Neuron (in vitro differentiated cells): Measurements from ENCODE around the gene SERPINA3.

Experiments
- H2AFZ ChIP-seq: one replicate; pipeline ENCODE4 v1.6.1; 2013; ENCODE audit warnings: low read depth, mild to moderate bottlenecking, inconsistent platforms, low read length, moderate library complexity
- H3K27me3 ChIP-seq: one replicate; pipeline ENCODE4 v1.6.1; 2013; ENCODE audit warnings: low read length; ENCODE audit not compliant: insufficient read depth
- H3K36me3 ChIP-seq: one replicate; pipeline ENCODE4 v1.6.1; 2013; ENCODE audit warnings: low read length; ENCODE audit not compliant: insufficient read depth
- H3K4me1 ChIP-seq: one replicate; pipeline ENCODE4 v1.6.1; 2013; ENCODE audit warnings: low read length; ENCODE audit not compliant: insufficient read depth
- H3K4me3 ChIP-seq: 2 replicates; pipeline ENCODE4 v1.5.1; 2013; ENCODE audit warnings: mild to moderate bottlenecking, low read length, moderate library complexity
- H3K9me3 ChIP-seq: one replicate; pipeline ENCODE4 v1.6.1; 2013; ENCODE audit warnings: low read length

The SERPINA3 gene

GRCh38 chr14:94621358-94622134, 9.4 kb downstream of the SERPINA3 start:
- Histone ChIP-seq H3K4me1 (no peaks in the 10 kb centered on the region), H3K36me3 (no peaks in the 10 kb centered on the region)

GRCh38 chr14:94622653-94623421, 10.6 kb downstream of the SERPINA3 start:
- no peaks in the 10 kb centered on the region for H3K9me3 ChIP-seq
- H2AFZ ChIP-seq, result no peak overlapping the region
- H3K4me3 ChIP-seq, result no peak overlapping the region
- no peaks in the 10 kb centered on the region for H3K36me3 ChIP-seq
- no peaks in the 10 kb centered on the region for H3K27me3 ChIP-seq
- H3K4me1 ChIP-seq, result no peaks in the 10 kb centered on the region

More at GRCh38 chr14:94621358-94622134, 9.4 kb downstream of the SERPINA3 start:
- Histone ChIP-seq H3K9me3 (no peaks in the 10 kb centered on the region), H3K4me3 (no peak overlapping the region), H3K27me3 (no peaks in the 10 kb centered on the region), H2AFZ (no peak overlapping the region)

- Histone ChIP-seq H3K27me3 (no peaks in the 10 kb centered on the region), H3K4me1 (no peaks in the 10 kb centered on the region), H3K9me3 (no peaks in the 10 kb centered on the region), H3K36me3 (no peaks in the 10 kb centered on the region), H2AFZ (no peak overlapping the region), H3K4me3 (no peak overlapping the region)
Measured at GRCh38 chr14:94623422-94623809, 11.2 kb downstream of the SERPINA3 start.

GRCh38 chr14:94623856-94624499, 11.8 kb downstream of the SERPINA3 start:
- H2AFZ ChIP-seq, result no peak overlapping the region

GRCh38 chr14:94624537-94625352, 12.6 kb downstream of the SERPINA3 start:
- Histone ChIP-seq H3K4me1 (no peaks in the 10 kb centered on the region), H3K36me3 (no peaks in the 10 kb centered on the region), H3K4me3 (no peak overlapping the region), H2AFZ (no peak overlapping the region), H3K27me3 (no peaks in the 10 kb centered on the region), H3K9me3 (no peaks in the 10 kb centered on the region)

More at GRCh38 chr14:94623856-94624499, 11.8 kb downstream of the SERPINA3 start:
- Histone ChIP-seq H3K4me1 (no peaks in the 10 kb centered on the region), H3K9me3 (no peaks in the 10 kb centered on the region), H3K27me3 (no peaks in the 10 kb centered on the region), H3K36me3 (no peaks in the 10 kb centered on the region), H3K4me3 (no peak overlapping the region)

- Histone ChIP-seq H2AFZ (no peak overlapping the region), H3K4me1 (no peaks in the 10 kb centered on the region), H3K27me3 (no peaks in the 10 kb centered on the region), H3K9me3 (no peaks in the 10 kb centered on the region), H3K36me3 (no peaks in the 10 kb centered on the region), H3K4me3 (no peak overlapping the region)
Measured at GRCh38 chr14:94625353-94625635, 13.1 kb downstream of the SERPINA3 start.

- Histone ChIP-seq H3K4me1 (no peaks in the 10 kb centered on the region), H3K27me3 (no peaks in the 10 kb centered on the region), H3K4me3 (no peak overlapping the region), H3K9me3 (no peaks in the 10 kb centered on the region), H2AFZ (no peak overlapping the region), H3K36me3 (no peaks in the 10 kb centered on the region)
Measured at GRCh38 chr14:94628578-94628977, 16.4 kb downstream of the SERPINA3 start.

- no peak overlapping the region for H2AFZ ChIP-seq
- no peaks in the 10 kb centered on the region for H3K9me3 ChIP-seq
- H3K27me3 ChIP-seq, result no peaks in the 10 kb centered on the region
- no peaks in the 10 kb centered on the region for H3K36me3 ChIP-seq
- no peaks in the 10 kb centered on the region for H3K4me1 ChIP-seq
- H3K4me3 ChIP-seq, result no peak overlapping the region
Measured at GRCh38 chr14:94630396-94630795, 18.2 kb downstream of the SERPINA3 start.

GRCh38 chr14:94631050-94631449, 18.9 kb downstream of the SERPINA3 start:
- Histone ChIP-seq H3K36me3 (no peaks in the 10 kb centered on the region), H3K4me1 (no peaks in the 10 kb centered on the region), H3K27me3 (no peaks in the 10 kb centered on the region), H3K9me3 (no peaks in the 10 kb centered on the region), H3K4me3 (no peak overlapping the region), H2AFZ (no peak overlapping the region)

- no peaks in the 10 kb centered on the region for H3K4me1 ChIP-seq
- H2AFZ ChIP-seq, result no peak overlapping the region
- no peak overlapping the region for H3K4me3 ChIP-seq
- H3K9me3 ChIP-seq, result no peaks in the 10 kb centered on the region
- no peaks in the 10 kb centered on the region for H3K27me3 ChIP-seq
- H3K36me3 ChIP-seq, result no peaks in the 10 kb centered on the region
Measured at GRCh38 chr14:94631536-94632304, 19.5 kb downstream of the SERPINA3 start.

GRCh38 chr14:94632305-94632590, 20.1 kb downstream of the SERPINA3 start:
- no peaks in the 10 kb centered on the region for H3K36me3 ChIP-seq
- no peak overlapping the region for H2AFZ ChIP-seq
- H3K4me1 ChIP-seq, result no peaks in the 10 kb centered on the region
- H3K4me3 ChIP-seq, result no peak overlapping the region
- H3K9me3 ChIP-seq, result no peaks in the 10 kb centered on the region
- H3K27me3 ChIP-seq, result no peaks in the 10 kb centered on the region

GRCh38 chr14:94633121-94633520, 20.9 kb downstream of the SERPINA3 start:
- Histone ChIP-seq H2AFZ (no peak overlapping the region), H3K36me3 (no peaks in the 10 kb centered on the region), H3K27me3 (no peaks in the 10 kb centered on the region), H3K4me3 (no peak overlapping the region), H3K9me3 (no peaks in the 10 kb centered on the region), H3K4me1 (no peaks in the 10 kb centered on the region)
